ENCODE data around the gene CYP4F2. TPM values are rescaled to one million over a fixed set of nuclear protein-coding genes. Genes with fewer than 3 reads are reported as not detected.

Gene CYP4F2
- total and polyA plus RNA-seq, 10 of the 15 experiments (the other 5 are each of a cell fraction or from before 2014, with no cell fraction given) = 0.08 to 3.5 (median 0.63) TPM

DNA sequence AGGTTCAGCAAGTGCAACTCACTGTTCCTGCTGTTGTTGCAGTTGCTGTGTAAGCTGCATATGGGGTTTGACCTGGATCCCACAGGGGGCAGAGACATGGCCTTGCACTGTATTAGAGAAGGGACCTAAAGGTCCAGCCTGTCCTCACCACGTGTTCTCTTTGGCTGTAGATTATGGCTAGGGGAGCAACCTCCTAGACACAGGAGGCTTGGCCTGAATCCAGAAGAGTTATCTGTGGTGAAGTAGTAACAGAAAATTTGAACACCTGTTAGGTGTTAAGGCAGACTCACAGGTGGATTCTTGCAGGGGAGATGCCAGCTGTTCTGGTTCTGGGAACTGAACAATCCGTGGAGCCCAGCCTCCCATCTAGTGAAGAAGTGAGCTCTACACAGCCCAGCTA, 39.9 kb upstream of the CYP4F2 start:
- ATAC-seq = no peak
- no peak for TF ChIP-seq RBBP5 (conservative IDR thresholded peaks at IDR 0.05)
- no peak for TF ChIP-seq NR2F1 (conservative IDR thresholded peaks at IDR 0.05)
- TF ChIP-seq POU2F2 (IDR thresholded peaks at IDR 0.05; ENCODE audit: borderline replicate concordance, low read depth, low read length) = no peak
- TF ChIP-seq, protein P1, sequence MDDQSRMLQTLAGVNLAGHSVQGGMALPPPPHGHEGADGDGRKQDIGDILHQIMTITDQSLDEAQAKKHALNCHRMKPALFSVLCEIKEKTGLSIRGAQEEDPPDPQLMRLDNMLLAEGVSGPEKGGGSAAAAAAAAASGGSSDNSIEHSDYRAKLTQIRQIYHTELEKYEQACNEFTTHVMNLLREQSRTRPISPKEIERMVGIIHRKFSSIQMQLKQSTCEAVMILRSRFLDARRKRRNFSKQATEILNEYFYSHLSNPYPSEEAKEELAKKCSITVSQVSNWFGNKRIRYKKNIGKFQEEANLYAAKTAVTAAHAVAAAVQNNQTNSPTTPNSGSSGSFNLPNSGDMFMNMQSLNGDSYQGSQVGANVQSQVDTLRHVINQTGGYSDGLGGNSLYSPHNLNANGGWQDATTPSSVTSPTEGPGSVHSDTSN (IDR thresholded peaks at IDR 0.05; ENCODE audit: insufficient replicate concordance, low read depth, low read length) = no peak
- TF ChIP-seq, protein P2, sequence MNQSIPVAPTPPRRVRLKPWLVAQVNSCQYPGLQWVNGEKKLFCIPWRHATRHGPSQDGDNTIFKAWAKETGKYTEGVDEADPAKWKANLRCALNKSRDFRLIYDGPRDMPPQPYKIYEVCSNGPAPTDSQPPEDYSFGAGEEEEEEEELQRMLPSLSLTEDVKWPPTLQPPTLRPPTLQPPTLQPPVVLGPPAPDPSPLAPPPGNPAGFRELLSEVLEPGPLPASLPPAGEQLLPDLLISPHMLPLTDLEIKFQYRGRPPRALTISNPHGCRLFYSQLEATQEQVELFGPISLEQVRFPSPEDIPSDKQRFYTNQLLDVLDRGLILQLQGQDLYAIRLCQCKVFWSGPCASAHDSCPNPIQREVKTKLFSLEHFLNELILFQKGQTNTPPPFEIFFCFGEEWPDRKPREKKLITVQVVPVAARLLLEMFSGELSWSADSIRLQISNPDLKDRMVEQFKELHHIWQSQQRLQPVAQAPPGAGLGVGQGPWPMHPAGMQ (IDR thresholded peaks at IDR 0.05; ENCODE audit: borderline replicate concordance) = no peak
- no peak for TF ChIP-seq KDM1A (IDR thresholded peaks at IDR 0.05; ENCODE audit: borderline replicate concordance)
- no peak for TF ChIP-seq MTA2 (IDR thresholded peaks at IDR 0.05; ENCODE audit: low read depth)
- TF ChIP-seq, protein P3, sequence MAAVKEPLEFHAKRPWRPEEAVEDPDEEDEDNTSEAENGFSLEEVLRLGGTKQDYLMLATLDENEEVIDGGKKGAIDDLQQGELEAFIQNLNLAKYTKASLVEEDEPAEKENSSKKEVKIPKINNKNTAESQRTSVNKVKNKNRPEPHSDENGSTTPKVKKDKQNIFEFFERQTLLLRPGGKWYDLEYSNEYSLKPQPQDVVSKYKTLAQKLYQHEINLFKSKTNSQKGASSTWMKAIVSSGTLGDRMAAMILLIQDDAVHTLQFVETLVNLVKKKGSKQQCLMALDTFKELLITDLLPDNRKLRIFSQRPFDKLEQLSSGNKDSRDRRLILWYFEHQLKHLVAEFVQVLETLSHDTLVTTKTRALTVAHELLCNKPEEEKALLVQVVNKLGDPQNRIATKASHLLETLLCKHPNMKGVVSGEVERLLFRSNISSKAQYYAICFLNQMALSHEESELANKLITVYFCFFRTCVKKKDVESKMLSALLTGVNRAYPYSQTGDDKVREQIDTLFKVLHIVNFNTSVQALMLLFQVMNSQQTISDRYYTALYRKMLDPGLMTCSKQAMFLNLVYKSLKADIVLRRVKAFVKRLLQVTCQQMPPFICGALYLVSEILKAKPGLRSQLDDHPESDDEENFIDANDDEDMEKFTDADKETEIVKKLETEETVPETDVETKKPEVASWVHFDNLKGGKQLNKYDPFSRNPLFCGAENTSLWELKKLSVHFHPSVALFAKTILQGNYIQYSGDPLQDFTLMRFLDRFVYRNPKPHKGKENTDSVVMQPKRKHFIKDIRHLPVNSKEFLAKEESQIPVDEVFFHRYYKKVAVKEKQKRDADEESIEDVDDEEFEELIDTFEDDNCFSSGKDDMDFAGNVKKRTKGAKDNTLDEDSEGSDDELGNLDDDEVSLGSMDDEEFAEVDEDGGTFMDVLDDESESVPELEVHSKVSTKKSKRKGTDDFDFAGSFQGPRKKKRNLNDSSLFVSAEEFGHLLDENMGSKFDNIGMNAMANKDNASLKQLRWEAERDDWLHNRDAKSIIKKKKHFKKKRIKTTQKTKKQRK (IDR thresholded peaks at IDR 0.05; ENCODE audit: low read depth, low read length) = no peak
- no peak for TF ChIP-seq RELA (IDR thresholded peaks at IDR 0.05; ENCODE audit: borderline replicate concordance, partially characterized antibody)
- TF ChIP-seq ATF7 (IDR thresholded peaks at IDR 0.05; ENCODE audit: low read depth) = no peak
- TF ChIP-seq SREBF2 (IDR thresholded peaks at IDR 0.05; ENCODE audit: low read length) = no peak
- TF ChIP-seq, protein P4, sequence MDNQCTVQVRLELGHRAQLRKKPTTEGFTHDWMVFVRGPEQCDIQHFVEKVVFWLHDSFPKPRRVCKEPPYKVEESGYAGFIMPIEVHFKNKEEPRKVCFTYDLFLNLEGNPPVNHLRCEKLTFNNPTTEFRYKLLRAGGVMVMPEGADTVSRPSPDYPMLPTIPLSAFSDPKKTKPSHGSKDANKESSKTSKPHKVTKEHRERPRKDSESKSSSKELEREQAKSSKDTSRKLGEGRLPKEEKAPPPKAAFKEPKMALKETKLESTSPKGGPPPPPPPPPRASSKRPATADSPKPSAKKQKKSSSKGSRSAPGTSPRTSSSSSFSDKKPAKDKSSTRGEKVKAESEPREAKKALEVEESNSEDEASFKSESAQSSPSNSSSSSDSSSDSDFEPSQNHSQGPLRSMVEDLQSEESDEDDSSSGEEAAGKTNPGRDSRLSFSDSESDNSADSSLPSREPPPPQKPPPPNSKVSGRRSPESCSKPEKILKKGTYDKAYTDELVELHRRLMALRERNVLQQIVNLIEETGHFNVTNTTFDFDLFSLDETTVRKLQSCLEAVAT (IDR thresholded peaks at IDR 0.05) = no peak
- no peak for TF ChIP-seq GABPA (IDR thresholded peaks at IDR 0.05; ENCODE audit: low read depth)
- TF ChIP-seq SIN3A (IDR thresholded peaks at IDR 0.05; ENCODE audit: low read depth, low read length) = no peak

More for the DNA sequence above, 39.9 kb upstream of the CYP4F2 start:
- no peaks in the 10 kb centered on the region for H3K4me1 ChIP-seq (ENCODE audit: control insufficient read depth, insufficient read depth, low read length)
- H3K4me2 ChIP-seq (ENCODE audit: control insufficient read depth, insufficient read depth) = no peak overlapping the region
- H3K36me3 ChIP-seq (ENCODE audit: control insufficient read depth in 2 of 2, insufficient read depth in 2 of 2, low read length in 1 of 2) = no peaks in the 10 kb centered on the region
- ChIA-PET RAD21 (ENCODE audit: unreplicated experiment) (no interaction called here), POLR2A (no interaction called here), SMC1A (ENCODE audit: uncharacterized antibody, unreplicated experiment) (no interaction called here), CTCF (no interaction called here)
- no peak overlapping the region for H3K9ac ChIP-seq (ENCODE audit: control insufficient read depth, insufficient read depth, low read length)
- H3K79me2 ChIP-seq (ENCODE audit: control insufficient read depth, insufficient read depth, low read length) = no peaks in the 10 kb centered on the region
- H3K9me3 ChIP-seq (replicated peaks; ENCODE audit: control insufficient read depth, insufficient read depth, low read length) = no peaks in the 10 kb centered on the region; the same call in 2 of the 3 replicates
- no peaks in the 10 kb centered on the region for H4K20me1 ChIP-seq (ENCODE audit: control insufficient read depth, insufficient read depth)
- no peak overlapping the region for H3K4me3 ChIP-seq
- intact Hi-C loops (cut with micrococcal nuclease; ENCODE audit: unreplicated experiment) = no loop called here
- in situ Hi-C loops (cut with MboI) = no loop called here
- no TSS peak for BruUV-seq (replicated peaks)
- FAIRE-seq (no peak), DNase-seq (ENCODE audit: low read depth, low spot score) (no peak)
- no peak overlapping the region for H2AFZ ChIP-seq (ENCODE audit: control insufficient read depth, low read depth, low read length)
- WGBS (ENCODE audit: insufficient coverage, insufficient replicate concordance, low lambda C conversion rate, missing lambda C conversion rate) = 0% methylated on average over 2 of the region's 2 CpGs
- H3K27ac ChIP-seq (ENCODE audit: control insufficient read depth, insufficient read depth) = no peak overlapping the region
- H3K27me3 ChIP-seq (replicated peaks in 1 of 2; ENCODE audit: control insufficient read depth in 2 of 2, insufficient read depth in 2 of 2, low read length in 1 of 2) = no peaks in the 10 kb centered on the region; a peak in 1 of 4 replicates

Data from GM12878 (cell line).